Activated naive CD8-positive, alpha-beta T cell treated with anti-CD3 and anti-CD28 coated beads, Interleukin-2, amount 50 U/mL, for 24 hours (primary cell): ENCODE results near the gene GRAMD1B.
A peak's percentile ranks its signal among the peaks of the same experiment; 100 is the strongest.
"Not testable (repeated sequence)": the region's sequence is repeated elsewhere in the genome, so short reads cannot be mapped to it uniquely, and the experiment has no call there.

ENCODE experiments used
- ATAC-seq: fragments of 150-1000 bp; cut with Tn5 transposase; one replicate; pipeline ENCODE4 v1.10.0; 2021
- DNase-seq: peaks from one replicate; pipeline ENCODE4 v3.0.0; 2021
- H3K27ac Mint-ChIP-seq: one replicate; pipeline ENCODE4 v1.8.0; 2021; ENCODE audit warnings: mild to moderate bottlenecking, mixed read lengths
- H3K27me3 Mint-ChIP-seq: one replicate; pipeline ENCODE4 v1.8.0; 2021; ENCODE audit warnings: mixed read lengths
- H3K36me3 Mint-ChIP-seq: one replicate; pipeline ENCODE4 v1.8.0; 2021; ENCODE audit warnings: low read depth, mixed read lengths
- H3K4me1 Mint-ChIP-seq: one replicate; pipeline ENCODE4 v1.8.0; 2021; ENCODE audit warnings: mixed read lengths
- H3K4me3 Mint-ChIP-seq: one replicate; pipeline ENCODE4 v1.8.0; 2021; ENCODE audit warnings: mild to moderate bottlenecking, moderate library complexity, mixed read lengths
- H3K9me3 Mint-ChIP-seq: one replicate; pipeline ENCODE4 v1.8.0; 2021; ENCODE audit warnings: mixed read lengths

The GRAMD1B gene

GRCh38 chr11:123653483-123653826 is 223.4 kb downstream of the GRAMD1B start:
- Mint-ChIP-seq H3K36me3 (no peaks in the 10 kb centered on the region), H3K4me3 (peak overlapping the region; percentile 40), H3K27ac (no peak overlapping the region), H3K4me1 (peaks cover 5% of the 10 kb centered on the region), H3K27me3 (peaks cover 51% of the 10 kb centered on the region), H3K9me3 (peaks cover under 1% of the 10 kb centered on the region)
- ATAC-seq (no peak), DNase-seq (no peak)

- peak; percentile 57 for ATAC-seq
- H3K27ac Mint-ChIP-seq: no peak overlapping the region
- peaks cover 51% of the 10 kb centered on the region for H3K27me3 Mint-ChIP-seq
- H3K4me3 Mint-ChIP-seq: peak overlapping the region; percentile 40
- peak; percentile 45 for DNase-seq
- H3K4me1 Mint-ChIP-seq: peaks cover 11% of the 10 kb centered on the region
- no peaks in the 10 kb centered on the region for H3K36me3 Mint-ChIP-seq
- H3K9me3 Mint-ChIP-seq: peaks cover 6% of the 10 kb centered on the region
These were observed 223.9 kb downstream of the GRAMD1B start for GRCh38 chr11:123653827-123654565.

- peaks cover 15% of the 10 kb centered on the region for H3K4me1 Mint-ChIP-seq
- peaks cover 12% of the 10 kb centered on the region for H3K9me3 Mint-ChIP-seq
- ATAC-seq (peak; percentile 76), DNase-seq (peak; percentile 11)
- no peaks in the 10 kb centered on the region for H3K36me3 Mint-ChIP-seq
- H3K27ac Mint-ChIP-seq: no peak within 1 kb of the TSS
- peak within 1 kb of the TSS; percentile 64 for H3K4me3 Mint-ChIP-seq
- H3K27me3 Mint-ChIP-seq: peaks cover 51% of the 10 kb centered on the region
These were observed 224.6 kb downstream of the GRAMD1B start, which contains the start of gene SCN3B for GRCh38 chr11:123654566-123655081. Gene SCN3B, minus strand, starts transcription at chr11:123654624. Its CDS starts 823 bp downstream, at chr11:123653801.

GRCh38 chr11:123659311-123659710 is 229.2 kb downstream of the GRAMD1B start:
- no peaks in the 10 kb centered on the region for H3K36me3 Mint-ChIP-seq
- no peak for DNase-seq
- H3K27ac Mint-ChIP-seq: no peak overlapping the region
- ATAC-seq: no peak
- H3K27me3 Mint-ChIP-seq: peaks cover 17% of the 10 kb centered on the region
- H3K9me3 Mint-ChIP-seq: peaks cover 23% of the 10 kb centered on the region
- H3K4me3 Mint-ChIP-seq: no peak overlapping the region
- peaks cover 24% of the 10 kb centered on the region for H3K4me1 Mint-ChIP-seq

- peak; percentile 5 for DNase-seq
- H3K36me3 Mint-ChIP-seq, H3K27ac Mint-ChIP-seq, H3K4me3 Mint-ChIP-seq: not testable (repeated sequence)
- H3K4me1 Mint-ChIP-seq: peaks cover 21% of the 10 kb centered on the region
- H3K27me3 Mint-ChIP-seq: peaks cover 13% of the 10 kb centered on the region
- H3K9me3 Mint-ChIP-seq: peaks cover 23% of the 10 kb centered on the region
- peak; percentile 63 for ATAC-seq
These were observed 229.9 kb downstream of the GRAMD1B start for GRCh38 chr11:123659965-123660364.

- DNase-seq (no peak), ATAC-seq (no peak)
- Mint-ChIP-seq H3K27me3 (no peaks in the 10 kb centered on the region), H3K4me1 (peaks cover 2% of the 10 kb centered on the region), H3K27ac (no peak overlapping the region), H3K36me3 (no peaks in the 10 kb centered on the region), H3K4me3 (no peak overlapping the region), H3K9me3 (peaks cover 8% of the 10 kb centered on the region)
These were observed 235.2 kb downstream of the GRAMD1B start for GRCh38 chr11:123665306-123665705.

GRCh38 chr11:123670081-123670480 is 240.0 kb downstream of the GRAMD1B start:
- H3K4me1 Mint-ChIP-seq: no peaks in the 10 kb centered on the region
- DNase-seq (no peak), ATAC-seq (no peak)
- no peaks in the 10 kb centered on the region for H3K9me3 Mint-ChIP-seq
- no peaks in the 10 kb centered on the region for H3K36me3 Mint-ChIP-seq
- no peak overlapping the region for H3K27ac Mint-ChIP-seq
- no peaks in the 10 kb centered on the region for H3K27me3 Mint-ChIP-seq
- no peak overlapping the region for H3K4me3 Mint-ChIP-seq

- no peak overlapping the region for H3K27ac Mint-ChIP-seq
- peaks cover 2% of the 10 kb centered on the region for H3K27me3 Mint-ChIP-seq
- no peaks in the 10 kb centered on the region for H3K4me1 Mint-ChIP-seq
- H3K36me3 Mint-ChIP-seq: no peaks in the 10 kb centered on the region
- H3K4me3 Mint-ChIP-seq: no peak overlapping the region
- ATAC-seq (no peak), DNase-seq (no peak)
- no peaks in the 10 kb centered on the region for H3K9me3 Mint-ChIP-seq
These were observed 241.5 kb downstream of the GRAMD1B start for GRCh38 chr11:123671534-123671933.

GRCh38 chr11:123672568-123672967 is 242.5 kb downstream of the GRAMD1B start:
- DNase-seq: no peak
- H3K27me3 Mint-ChIP-seq: peaks cover 2% of the 10 kb centered on the region
- ATAC-seq: no peak
- no peaks in the 10 kb centered on the region for H3K36me3 Mint-ChIP-seq
- H3K27ac Mint-ChIP-seq: no peak overlapping the region
- H3K4me3 Mint-ChIP-seq: no peak overlapping the region
- no peaks in the 10 kb centered on the region for H3K9me3 Mint-ChIP-seq
- H3K4me1 Mint-ChIP-seq: no peaks in the 10 kb centered on the region

GRCh38 chr11:123674297-123674696 is 244.2 kb downstream of the GRAMD1B start:
- Mint-ChIP-seq H3K9me3 (no peaks in the 10 kb centered on the region), H3K36me3 (no peaks in the 10 kb centered on the region)

More at GRCh38 chr11:123674297-123674696, 244.2 kb downstream of the GRAMD1B start:
- Mint-ChIP-seq H3K27ac (no peak overlapping the region), H3K4me1 (no peaks in the 10 kb centered on the region), H3K27me3 (peaks cover 2% of the 10 kb centered on the region), H3K4me3 (no peak overlapping the region)
- no peak for ATAC-seq
- DNase-seq: no peak
